ENCODE measurements around the gene LIMCH1. TPM values are rescaled to one million over a fixed set of nuclear protein-coding genes. Genes with fewer than 3 reads are reported as not detected.

The LIMCH1 gene
- total RNA-seq, 2 donors from 2014 or later: 4.7 to 14.4 TPM

DNA sequence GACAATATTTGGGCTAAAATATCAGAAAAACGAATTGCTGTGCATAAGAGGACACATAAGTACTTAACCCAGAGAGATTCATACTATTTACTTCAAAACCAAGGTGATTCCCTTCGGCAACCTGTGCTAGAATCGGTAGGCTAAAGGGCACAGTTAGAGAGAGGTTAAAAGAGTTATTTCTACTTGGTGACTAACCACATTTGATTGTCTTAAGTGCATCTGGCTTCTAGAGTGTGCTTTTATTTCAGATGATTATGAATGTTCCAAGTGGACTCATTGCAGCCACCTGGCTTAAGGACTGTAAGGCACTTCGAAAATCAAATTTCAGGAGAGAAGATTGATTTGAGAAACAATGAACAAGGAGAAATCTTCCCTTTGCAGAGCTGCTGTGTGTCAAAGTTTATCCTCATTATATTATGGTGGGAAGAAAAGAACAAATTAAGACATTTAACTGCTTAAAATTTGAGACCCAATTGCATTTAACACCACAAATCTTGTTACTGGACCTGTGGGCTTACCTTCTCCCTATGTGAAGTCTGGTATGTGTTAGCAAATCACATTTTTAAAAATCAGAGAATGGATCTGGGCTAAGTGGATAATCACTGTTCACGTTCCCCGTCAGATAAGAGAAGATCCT is 176.5 kb downstream of the LIMCH1 start:
- Histone ChIP-seq H3K36me3 (no peaks in the 10 kb centered on the region), H3K27ac (no peak overlapping the region), H3K9me3 (no peaks in the 10 kb centered on the region), H3K4me1 (no peaks in the 10 kb centered on the region), H3K4me3 (no peak overlapping the region), H3K27me3 (no peaks in the 10 kb centered on the region), H3K9ac (ENCODE audit: low read depth in 2 of 2, low read length in 2 of 2) (no peak overlapping the region)
- intact Hi-C loops (cut with DNase I): no loop called here
- TF ChIP-seq, protein P1, sequence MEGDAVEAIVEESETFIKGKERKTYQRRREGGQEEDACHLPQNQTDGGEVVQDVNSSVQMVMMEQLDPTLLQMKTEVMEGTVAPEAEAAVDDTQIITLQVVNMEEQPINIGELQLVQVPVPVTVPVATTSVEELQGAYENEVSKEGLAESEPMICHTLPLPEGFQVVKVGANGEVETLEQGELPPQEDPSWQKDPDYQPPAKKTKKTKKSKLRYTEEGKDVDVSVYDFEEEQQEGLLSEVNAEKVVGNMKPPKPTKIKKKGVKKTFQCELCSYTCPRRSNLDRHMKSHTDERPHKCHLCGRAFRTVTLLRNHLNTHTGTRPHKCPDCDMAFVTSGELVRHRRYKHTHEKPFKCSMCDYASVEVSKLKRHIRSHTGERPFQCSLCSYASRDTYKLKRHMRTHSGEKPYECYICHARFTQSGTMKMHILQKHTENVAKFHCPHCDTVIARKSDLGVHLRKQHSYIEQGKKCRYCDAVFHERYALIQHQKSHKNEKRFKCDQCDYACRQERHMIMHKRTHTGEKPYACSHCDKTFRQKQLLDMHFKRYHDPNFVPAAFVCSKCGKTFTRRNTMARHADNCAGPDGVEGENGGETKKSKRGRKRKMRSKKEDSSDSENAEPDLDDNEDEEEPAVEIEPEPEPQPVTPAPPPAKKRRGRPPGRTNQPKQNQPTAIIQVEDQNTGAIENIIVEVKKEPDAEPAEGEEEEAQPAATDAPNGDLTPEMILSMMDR (IDR thresholded peaks at IDR 0.05): no peak
- no peak for DNase-seq

- TF ChIP-seq, protein P1 (IDR thresholded peaks at IDR 0.05): no peak
- no peak overlapping the region for H3K9ac ChIP-seq (ENCODE audit: low read depth in 2 of 2, low read length in 2 of 2)
- DNase-seq: no peak
- no peak overlapping the region for H3K27ac ChIP-seq
- no peaks in the 10 kb centered on the region for H3K9me3 ChIP-seq
- intact Hi-C loops (cut with DNase I): no loop called here
- H3K27me3 ChIP-seq: no peaks in the 10 kb centered on the region
- H3K4me3 ChIP-seq: no peak overlapping the region
- no peaks in the 10 kb centered on the region for H3K4me1 ChIP-seq
- H3K36me3 ChIP-seq: no peaks in the 10 kb centered on the region
These were observed 177.2 kb downstream of the LIMCH1 start for GRCh38 chr4:41715155-41715554.

DNA sequence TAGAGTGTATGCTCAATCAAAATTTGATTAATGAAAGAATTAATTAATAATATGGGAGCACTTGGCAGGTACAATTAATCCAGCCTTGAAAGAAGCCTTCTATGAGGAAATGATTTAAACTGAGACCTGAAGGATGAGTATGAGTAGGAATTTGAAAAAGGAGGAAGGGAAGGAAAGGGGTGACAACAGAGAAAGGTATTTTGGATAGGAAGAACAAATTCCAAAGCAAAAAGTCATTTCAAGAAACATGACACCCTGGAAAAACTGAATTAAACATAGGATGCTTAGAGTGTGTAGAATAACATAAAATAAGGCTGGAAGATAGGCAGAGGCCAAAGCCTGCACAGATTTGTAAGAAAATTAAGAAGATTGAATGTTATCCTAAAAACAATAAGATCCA is 180.9 kb downstream of the LIMCH1 start:
- Histone ChIP-seq H3K9me3 (no peaks in the 10 kb centered on the region), H3K27ac (no peak overlapping the region), H3K4me3 (no peak overlapping the region), H3K4me1 (no peaks in the 10 kb centered on the region), H3K36me3 (no peaks in the 10 kb centered on the region), H3K27me3 (no peaks in the 10 kb centered on the region), H3K9ac (ENCODE audit: low read depth in 2 of 2, low read length in 2 of 2) (no peak overlapping the region)
- TF ChIP-seq, protein P1 (IDR thresholded peaks at IDR 0.05): no peak
- DNase-seq: no peak
- intact Hi-C loops (cut with DNase I): no loop called here

DNA sequence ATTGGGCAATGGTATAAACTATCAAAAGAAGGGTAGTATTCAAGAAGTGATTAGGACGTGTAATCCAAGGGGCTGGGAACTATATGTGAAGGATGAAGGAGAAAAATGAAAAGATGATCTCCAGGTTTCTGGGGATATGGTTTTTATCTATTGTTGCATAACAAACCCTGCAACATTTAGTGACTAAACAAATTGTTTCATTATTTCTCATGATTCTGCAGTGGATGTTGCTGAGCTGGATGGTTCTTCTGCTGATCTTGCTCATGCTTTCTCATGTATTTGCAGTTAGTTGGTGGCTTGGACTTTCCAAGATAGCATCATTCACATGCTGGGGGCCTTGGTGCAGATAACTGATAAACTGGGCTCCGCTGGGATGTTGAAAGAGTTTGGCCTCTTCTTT is 181.5 kb downstream of the LIMCH1 start:
- TF ChIP-seq, protein P1 (IDR thresholded peaks at IDR 0.05): no peak
- no peaks in the 10 kb centered on the region for H3K36me3 ChIP-seq
- no peak overlapping the region for H3K27ac ChIP-seq
- no peaks in the 10 kb centered on the region for H3K9me3 ChIP-seq
- no peak for DNase-seq
- no peaks in the 10 kb centered on the region for H3K4me1 ChIP-seq
- no peaks in the 10 kb centered on the region for H3K27me3 ChIP-seq
- no peak overlapping the region for H3K4me3 ChIP-seq
- intact Hi-C loops (cut with DNase I): no loop called here
- H3K9ac ChIP-seq (ENCODE audit: low read depth in 2 of 2, low read length in 2 of 2): no peak overlapping the region

DNA sequence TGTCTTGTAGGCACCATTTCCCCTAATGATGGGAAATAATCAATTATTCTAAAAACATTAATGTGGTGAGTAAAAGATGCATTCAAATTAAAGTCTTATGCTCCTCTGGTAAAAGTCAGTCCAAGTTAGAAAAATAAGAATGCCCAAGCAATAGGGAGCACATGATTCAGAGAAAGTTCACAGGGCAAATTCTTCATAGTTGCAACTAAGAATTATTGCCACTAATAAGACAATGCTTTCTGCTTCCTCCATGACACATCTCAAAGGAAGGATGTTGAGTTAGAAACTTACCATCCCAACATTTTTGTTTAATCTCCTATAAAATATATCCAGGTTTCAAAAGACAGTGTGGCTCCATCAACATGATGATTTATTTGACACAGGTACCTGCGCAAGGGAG is 184.2 kb downstream of the LIMCH1 start:
- Histone ChIP-seq H3K36me3 (no peaks in the 10 kb centered on the region), H3K9me3 (no peaks in the 10 kb centered on the region), H3K27ac (no peak overlapping the region), H3K9ac (ENCODE audit: low read depth in 2 of 2, low read length in 2 of 2) (no peak overlapping the region), H3K4me1 (no peaks in the 10 kb centered on the region), H3K4me3 (no peak overlapping the region), H3K27me3 (no peaks in the 10 kb centered on the region)
- TF ChIP-seq, protein P1 (IDR thresholded peaks at IDR 0.05): no peak
- DNase-seq: no peak
- intact Hi-C loops (cut with DNase I): no loop called here
